ENCODE data around the gene PIWIL4.
"Not testable (repeated sequence)": the region's sequence is repeated elsewhere in the genome, so short reads cannot be mapped to it uniquely, and the experiment has no call there.

The PIWIL4 gene

GRCh38 chr11:94597896-94598295 lies 30.7 kb downstream of the PIWIL4 start:
- Histone ChIP-seq H3K4me3 (no peak overlapping the region), H3K9me3 (peaks cover 19% of the 10 kb centered on the region), H3K27me3 (no peaks in the 10 kb centered on the region), H3K4me2 (no peak overlapping the region), H3K4me1 (peaks cover 17% of the 10 kb centered on the region), H3K27ac (no peak overlapping the region), H3K9ac (no peak overlapping the region), H3K36me3 (no peaks in the 10 kb centered on the region; the same call in 1 of the 2 replicates), H4K20me1 (no peaks in the 10 kb centered on the region)
- TF ChIP-seq Cebpa-rat (IDR thresholded peaks at IDR 0.05), result no peak

GRCh38 chr11:94599510-94599909 lies 32.3 kb downstream of the PIWIL4 start:
- Histone ChIP-seq H4K20me1 (no peaks in the 10 kb centered on the region), H3K36me3 (no peaks in the 10 kb centered on the region; the same call in 1 of the 2 replicates), H3K9ac (no peak overlapping the region), H3K4me2 (no peak overlapping the region), H3K27me3 (no peaks in the 10 kb centered on the region), H3K4me1 (peaks cover 19% of the 10 kb centered on the region), H3K27ac (no peak overlapping the region), H3K9me3 (peaks cover 19% of the 10 kb centered on the region), H3K4me3 (no peak overlapping the region)
- no peak for TF ChIP-seq Cebpa-rat (IDR thresholded peaks at IDR 0.05)

GRCh38 chr11:94602430-94603372 lies 35.5 kb downstream of the PIWIL4 start:
- TF ChIP-seq Cebpa-rat (IDR thresholded peaks at IDR 0.05), result no peak
- H3K4me1 ChIP-seq, result peaks cover 9% of the 10 kb centered on the region
- no peak overlapping the region for H3K27ac ChIP-seq
- H3K4me2 ChIP-seq, result 0 out of 2 replicates have a peak overlapping the region, but pooled peaks have one; percentile 8
- H3K4me3 ChIP-seq, result no peak overlapping the region
- no peaks in the 10 kb centered on the region; the same call in 1 of the 2 replicates for H3K36me3 ChIP-seq
- H4K20me1 ChIP-seq, result no peaks in the 10 kb centered on the region
- H3K9ac ChIP-seq, result no peak overlapping the region
- H3K27me3 ChIP-seq, result no peaks in the 10 kb centered on the region
- peaks cover 19% of the 10 kb centered on the region for H3K9me3 ChIP-seq

GRCh38 chr11:94603587-94603986 lies 36.4 kb downstream of the PIWIL4 start:
- no peak overlapping the region for H3K4me2 ChIP-seq
- no peak overlapping the region for H3K4me3 ChIP-seq
- no peak overlapping the region for H3K27ac ChIP-seq
- peaks cover 19% of the 10 kb centered on the region for H3K9me3 ChIP-seq
- no peaks in the 10 kb centered on the region for H3K27me3 ChIP-seq
- no peaks in the 10 kb centered on the region; the same call in 1 of the 2 replicates for H3K36me3 ChIP-seq
- no peak; the same call in 1 of the 2 replicates for TF ChIP-seq Cebpa-rat (IDR thresholded peaks at IDR 0.05)
- peaks cover 9% of the 10 kb centered on the region for H3K4me1 ChIP-seq
- H4K20me1 ChIP-seq, result no peaks in the 10 kb centered on the region
- no peak overlapping the region for H3K9ac ChIP-seq

GRCh38 chr11:94604482-94604881 lies 37.3 kb downstream of the PIWIL4 start:
- Histone ChIP-seq H3K27ac (no peak overlapping the region), H3K4me1 (peaks cover 9% of the 10 kb centered on the region), H3K27me3 (no peaks in the 10 kb centered on the region), H3K36me3 (no peaks in the 10 kb centered on the region; the same call in 1 of the 2 replicates), H3K9me3 (peaks cover 19% of the 10 kb centered on the region), H4K20me1 (no peaks in the 10 kb centered on the region), H3K9ac (no peak overlapping the region), H3K4me2 (no peak overlapping the region), H3K4me3 (no peak overlapping the region)
- TF ChIP-seq Cebpa-rat (IDR thresholded peaks at IDR 0.05), result no peak

- Histone ChIP-seq H3K9me3 (peaks cover 34% of the 10 kb centered on the region), H3K27ac (no peak overlapping the region), H4K20me1 (no peaks in the 10 kb centered on the region), H3K4me1 (no peaks in the 10 kb centered on the region), H3K36me3 (no peaks in the 10 kb centered on the region), H3K4me3 (no peak overlapping the region), H3K9ac (no peak overlapping the region), H3K27me3 (no peaks in the 10 kb centered on the region), H3K4me2 (no peak overlapping the region)
- no peak for TF ChIP-seq Cebpa-rat (IDR thresholded peaks at IDR 0.05)
These were observed 46.0 kb downstream of the PIWIL4 start for GRCh38 chr11:94613120-94613519.

GRCh38 chr11:94623120-94623735 lies 56.1 kb downstream of the PIWIL4 start:
- Histone ChIP-seq H3K9me3 (peaks cover 18% of the 10 kb centered on the region), H3K4me1 (no peaks in the 10 kb centered on the region), H3K27ac (no peak overlapping the region), H3K9ac (no peak overlapping the region), H3K4me3 (no peak overlapping the region), H3K27me3 (no peaks in the 10 kb centered on the region), H4K20me1 (no peaks in the 10 kb centered on the region), H3K36me3 (no peaks in the 10 kb centered on the region), H3K4me2 (no peak overlapping the region)
- no peak for TF ChIP-seq Cebpa-rat (IDR thresholded peaks at IDR 0.05)

GRCh38 chr11:94625422-94625821 lies 58.3 kb downstream of the PIWIL4 start:
- H3K9ac ChIP-seq, H3K4me2 ChIP-seq, H3K27ac ChIP-seq, H3K4me1 ChIP-seq, H4K20me1 ChIP-seq, H3K36me3 ChIP-seq, H3K4me3 ChIP-seq, H3K27me3 ChIP-seq: not testable (repeated sequence)
- H3K9me3 ChIP-seq, result peaks cover 33% of the 10 kb centered on the region

- H3K4me2 ChIP-seq, H3K4me3 ChIP-seq, H3K9ac ChIP-seq, H3K36me3 ChIP-seq, H3K27me3 ChIP-seq, H3K27ac ChIP-seq, H4K20me1 ChIP-seq: not testable (repeated sequence)
- Histone ChIP-seq H3K9me3 (peaks cover 33% of the 10 kb centered on the region), H3K4me1 (peaks cover 12% of the 10 kb centered on the region)
These were observed 59.9 kb downstream of the PIWIL4 start for GRCh38 chr11:94627003-94627560.

GRCh38 chr11:94629741-94630140 lies 62.6 kb downstream of the PIWIL4 start:
- H3K27me3 ChIP-seq, result no peaks in the 10 kb centered on the region
- H3K36me3 ChIP-seq, result no peaks in the 10 kb centered on the region
- no peaks in the 10 kb centered on the region for H4K20me1 ChIP-seq
- H3K27ac ChIP-seq, result no peak overlapping the region
- no peak overlapping the region for H3K4me3 ChIP-seq
- H3K4me1 ChIP-seq, result peaks cover 12% of the 10 kb centered on the region
- no peak overlapping the region for H3K9ac ChIP-seq
- no peak for TF ChIP-seq Cebpa-rat (IDR thresholded peaks at IDR 0.05)
- peaks cover 33% of the 10 kb centered on the region for H3K9me3 ChIP-seq
- peak overlapping the region; percentile 50 for H3K4me2 ChIP-seq
